ENCODE measurements around the gene CCR6. TPM values are rescaled to one million over a fixed set of nuclear protein-coding genes. Genes with fewer than 3 reads are reported as not detected.

The CCR6 gene
- total RNA-seq: not detected in 2 replicates

GRCh38 chr6:167122827-167123657, at the start of gene CCR6:
Gene CCR6 (plus strand): TSS chr6:167123096. CDS start chr6:167136135, 13,039 bp downstream.

DNA sequence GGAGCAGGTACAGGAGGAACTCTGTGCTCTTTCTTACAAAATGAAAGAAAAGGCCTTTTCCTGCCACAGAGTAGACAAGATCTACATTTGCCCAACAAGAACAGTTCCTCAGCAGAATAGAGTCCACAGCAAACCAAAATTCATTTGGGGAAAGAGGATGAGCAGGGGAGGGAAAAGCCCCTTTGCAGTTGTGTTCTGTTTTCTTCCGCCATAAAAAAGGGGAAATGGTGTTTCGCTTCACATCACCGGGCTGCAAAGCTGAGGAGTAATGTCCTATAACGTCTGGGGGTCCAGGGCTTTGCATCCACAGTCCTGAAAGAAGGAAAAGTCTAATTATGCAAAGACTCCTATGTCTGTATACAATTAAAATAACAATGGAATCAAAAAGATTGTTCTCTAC, 35.0 kb downstream of the CCR6 start, which contains the start of gene GPR31:
GPR31 (minus strand) TSS at position 118 of the 400 bp plus-strand sequence. CDS start 149 bp downstream, outside the sequence.

Other genes starting within 250 kb of the CCR6 start
- gene RNASET2, start 166.5 kb upstream of the CCR6 start, total RNA-seq: 23.0 and 23.4 TPM in 2 replicates
- 13.0 and 19.1 TPM in 2 replicates for gene CEP43, start 123.7 kb upstream of the CCR6 start, total RNA-seq
- not detected in 2 replicates for gene GPR31, start 34.9 kb downstream of the CCR6 start, total RNA-seq
- gene UNC93A, start 168.2 kb downstream of the CCR6 start, total RNA-seq: not detected in 2 replicates
- not detected in 2 replicates for gene TTLL2, start 202.0 kb downstream of the CCR6 start, total RNA-seq